ENCODE measurements around the gene NHLH1.

The NHLH1 gene
- 0.05 to 0.13 reads per million in 2 donors for total RNA-seq

- no peak for DNase-seq
Observed at GRCh38 chr1:160366731-160367515, at the start of gene NHLH1. Gene NHLH1 (plus strand): TSS chr1:160367071. CDS start chr1:160370732, 3,661 bp downstream.

- no peak for DNase-seq
Observed at GRCh38 chr1:160322831-160323230, 44.0 kb upstream of the NHLH1 start.

DNA sequence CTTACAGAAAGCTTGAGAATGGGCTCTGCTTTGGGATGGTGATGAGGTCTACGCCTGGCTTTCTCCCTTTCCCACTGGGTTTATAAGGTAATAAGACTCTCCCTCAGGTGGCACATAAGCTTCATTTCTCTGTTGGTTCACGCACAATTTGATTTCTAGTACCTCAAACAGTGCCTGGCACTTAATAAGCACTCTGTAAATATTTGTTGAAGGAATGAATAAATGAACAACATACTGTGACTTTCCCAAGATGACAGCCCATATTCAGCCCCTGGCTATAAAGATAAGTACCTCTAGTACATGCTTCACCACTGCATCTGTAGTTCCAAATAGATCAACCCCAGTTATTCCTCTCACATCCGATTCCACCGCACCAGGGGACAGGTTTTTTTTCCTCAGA lies 41.6 kb upstream of the NHLH1 start:
- DNase-seq: no peak

GRCh38 chr1:160326418-160326817 lies 40.5 kb upstream of the NHLH1 start:
- no peak for DNase-seq

- no peak for DNase-seq
Observed at GRCh38 chr1:160328184-160328583, 38.7 kb upstream of the NHLH1 start.

GRCh38 chr1:160330119-160330518 lies 36.8 kb upstream of the NHLH1 start:
- DNase-seq: no peak

DNA sequence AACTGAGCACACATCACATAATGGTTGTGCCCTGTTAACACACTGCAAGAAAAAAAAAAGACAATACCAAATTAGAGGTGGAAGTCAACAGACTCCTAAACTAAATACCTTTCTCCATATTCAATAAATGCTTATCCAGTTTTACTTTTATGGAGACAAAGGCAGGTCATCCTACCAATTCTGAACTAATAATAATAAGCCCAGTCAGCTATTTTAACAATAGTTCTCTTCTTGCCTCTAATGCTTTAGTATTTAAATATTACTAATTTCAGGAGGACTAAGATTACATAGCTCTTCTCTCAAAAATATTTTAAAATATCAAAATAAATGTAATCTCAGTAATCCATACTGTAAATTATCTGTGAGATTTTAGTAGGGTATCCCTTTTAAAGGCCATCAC lies 34.4 kb upstream of the NHLH1 start:
- no peak for DNase-seq

GRCh38 chr1:160338580-160338979 lies 28.3 kb upstream of the NHLH1 start:
- no peak for DNase-seq

- DNase-seq: no peak
Observed at GRCh38 chr1:160340146-160340545, 26.7 kb upstream of the NHLH1 start.

- no peak for DNase-seq
Observed at GRCh38 chr1:160340866-160341265, 26.0 kb upstream of the NHLH1 start.

DNA sequence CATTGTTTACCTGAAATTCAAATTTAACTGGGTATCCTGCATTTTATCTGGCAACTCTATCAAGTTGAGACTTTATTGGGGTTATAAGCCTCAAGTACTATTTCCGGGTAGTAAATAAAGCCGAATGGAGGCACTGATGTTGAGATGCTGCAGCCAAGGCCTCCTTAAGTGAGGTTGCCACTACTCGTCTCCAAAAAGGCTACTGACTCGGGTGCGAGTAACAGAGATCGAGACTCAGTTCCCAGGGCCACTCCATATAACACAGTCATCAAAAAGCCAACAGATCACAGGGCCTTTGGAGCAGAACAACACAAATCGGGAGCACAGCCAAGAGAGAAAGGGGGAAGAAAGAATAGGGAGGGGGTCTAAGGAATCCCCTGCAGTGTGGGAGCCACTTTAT lies 24.3 kb upstream of the NHLH1 start:
- DNase-seq: no peak

GRCh38 chr1:160342953-160343869 lies 23.7 kb upstream of the NHLH1 start, which contains the start of the genes COPA and NCSTN:
Gene COPA (minus strand): TSS chr1:160343250. CDS start chr1:160343170, 80 bp downstream.
Gene NCSTN (plus strand): TSS chr1:160343383. CDS start chr1:160343397, 14 bp downstream.
- peak; percentile 56 for DNase-seq

GRCh38 chr1:160344241-160344640 lies 22.6 kb upstream of the NHLH1 start:
- no peak for DNase-seq

DNA sequence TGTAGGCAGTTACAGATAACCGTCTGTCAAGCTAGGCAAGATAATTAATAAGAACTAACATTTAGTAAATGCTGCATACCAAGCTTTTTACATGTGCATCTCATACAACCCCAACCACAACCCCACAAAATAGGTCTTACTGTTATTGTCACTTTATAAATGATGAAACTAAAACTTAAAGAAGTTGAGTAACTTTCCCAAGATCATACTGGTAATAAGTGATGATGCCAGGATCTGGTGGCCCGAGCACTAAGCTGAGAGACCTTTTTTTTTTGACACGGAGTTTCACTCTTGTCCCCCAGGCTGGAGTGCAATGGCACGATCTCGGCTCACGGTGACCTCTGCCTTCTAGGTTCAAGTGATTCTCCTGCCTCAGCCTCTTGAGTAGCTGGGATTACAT lies 21.9 kb upstream of the NHLH1 start:
- DNase-seq: no peak

- no peak for DNase-seq
Observed at GRCh38 chr1:160346463-160346862, 20.4 kb upstream of the NHLH1 start.

GRCh38 chr1:160346958-160347357 lies 19.9 kb upstream of the NHLH1 start:
- DNase-seq: no peak

DNA sequence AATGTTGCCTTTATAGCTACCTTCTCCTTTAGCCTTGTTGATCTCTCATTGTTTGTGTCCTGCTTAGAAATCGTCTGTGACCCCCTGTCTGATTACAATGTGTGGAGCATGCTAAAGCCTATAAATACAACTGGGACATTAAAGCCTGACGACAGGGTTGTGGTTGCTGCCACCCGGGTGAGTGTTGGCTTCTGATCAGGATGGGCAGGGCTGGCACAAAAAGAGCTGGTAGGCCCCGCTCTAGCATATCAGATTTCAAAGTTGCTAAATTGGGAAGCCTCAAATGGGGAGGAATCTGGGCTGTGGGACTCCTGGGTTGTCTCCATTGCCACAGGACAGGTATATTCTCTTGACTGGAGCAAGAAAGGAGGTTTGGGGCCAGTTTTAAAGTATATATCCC lies 15.2 kb upstream of the NHLH1 start:
- no peak for DNase-seq

DNA sequence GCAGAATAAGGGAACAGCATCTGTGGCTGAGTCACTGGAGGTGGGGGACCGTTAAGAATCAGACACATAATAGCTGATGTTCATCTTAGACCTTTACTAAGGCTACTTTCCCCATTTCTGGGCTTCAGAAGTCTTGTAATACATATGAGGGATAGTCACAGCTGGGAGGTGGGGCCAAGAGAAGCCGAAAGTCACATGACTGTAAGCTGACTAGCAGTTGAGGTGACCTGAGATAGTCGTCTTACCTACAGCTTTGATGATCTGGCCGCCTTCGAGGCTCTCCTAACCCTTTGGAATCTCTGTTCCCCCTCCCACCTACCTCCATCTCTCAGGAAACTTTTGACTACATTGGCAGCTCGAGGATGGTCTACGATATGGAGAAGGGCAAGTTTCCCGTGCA lies 14.3 kb upstream of the NHLH1 start:
- no peak for DNase-seq

GRCh38 chr1:160353223-160353622 lies 13.6 kb upstream of the NHLH1 start:
- DNase-seq: no peak

DNA sequence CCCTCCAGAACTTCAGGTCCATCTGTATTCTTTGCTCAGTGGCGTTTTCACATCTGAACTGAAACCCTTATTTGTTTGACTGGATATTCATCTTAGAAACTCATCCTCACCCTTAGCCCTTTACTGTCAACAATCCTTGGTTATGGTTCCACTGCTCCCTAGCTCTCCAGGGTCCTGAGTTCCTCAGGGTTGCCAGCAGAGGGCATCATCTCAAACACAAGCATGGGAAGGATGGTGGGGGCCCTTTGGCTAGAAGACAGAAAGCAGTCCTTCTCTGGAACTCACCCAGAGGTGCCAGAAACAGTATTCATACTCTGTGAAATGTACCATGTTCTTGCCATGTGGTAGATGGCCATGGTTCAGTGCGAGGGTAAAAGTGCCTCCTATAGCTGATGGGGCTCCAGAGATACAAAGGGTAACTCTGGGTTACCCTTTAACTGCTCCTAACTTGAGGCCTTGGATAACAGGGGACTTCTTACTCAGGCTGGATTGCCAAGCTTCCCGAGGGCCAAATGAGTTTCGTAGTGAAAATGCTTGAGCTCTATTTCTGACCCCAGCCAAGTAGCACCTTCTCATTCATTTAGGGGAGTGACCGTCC lies 12.4 kb upstream of the NHLH1 start:
- DNase-seq: no peak

- no peak for DNase-seq
Observed at GRCh38 chr1:160357286-160358002, 9.4 kb upstream of the NHLH1 start.

GRCh38 chr1:160358073-160358472 lies 8.8 kb upstream of the NHLH1 start:
- no peak for DNase-seq

Measured in activated gamma-delta T cell (primary cell).